WI38 (cell line): ENCODE measurements around the gene PCSK9.

ENCODE experiments used
- H3K4me3 ChIP-seq: 2 replicates; pipeline ENCODE4 v1.5.1; 2011; ENCODE audit warnings: low read depth, mild to moderate bottlenecking, control low read depth, low read length
- CTCF ChIP-seq: IDR thresholded peaks from 2 replicates; pipeline ENCODE4 v1.5.1; 2012; ENCODE audit warnings: low read depth, mild to moderate bottlenecking, control low read depth, low read length

Gene PCSK9

DNA sequence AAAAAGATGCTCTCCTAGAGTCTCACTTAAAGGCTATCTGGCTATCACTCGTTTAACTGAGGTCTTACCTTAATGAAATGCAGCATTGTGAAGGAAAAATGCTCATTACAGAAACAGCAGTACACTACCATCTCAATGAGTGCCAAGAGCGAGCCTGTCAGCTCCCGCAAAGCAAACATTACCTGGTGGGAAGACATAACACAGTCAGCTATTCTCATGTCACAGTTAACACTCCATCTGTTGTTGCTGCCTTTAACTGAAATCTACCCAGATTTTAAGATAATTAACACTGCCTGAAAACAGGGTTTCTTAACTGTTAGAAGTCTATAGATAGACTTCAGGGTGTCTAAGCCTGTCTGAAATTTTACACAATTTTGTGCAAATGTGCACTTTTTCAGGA lies 39.1 kb downstream of the PCSK9 start:
- no peak for TF ChIP-seq CTCF
- H3K4me3 ChIP-seq = no peak overlapping the region

GRCh38 chr1:55079651-55080050 lies 40.3 kb downstream of the PCSK9 start:
- no peak for TF ChIP-seq CTCF
- no peak overlapping the region for H3K4me3 ChIP-seq

DNA sequence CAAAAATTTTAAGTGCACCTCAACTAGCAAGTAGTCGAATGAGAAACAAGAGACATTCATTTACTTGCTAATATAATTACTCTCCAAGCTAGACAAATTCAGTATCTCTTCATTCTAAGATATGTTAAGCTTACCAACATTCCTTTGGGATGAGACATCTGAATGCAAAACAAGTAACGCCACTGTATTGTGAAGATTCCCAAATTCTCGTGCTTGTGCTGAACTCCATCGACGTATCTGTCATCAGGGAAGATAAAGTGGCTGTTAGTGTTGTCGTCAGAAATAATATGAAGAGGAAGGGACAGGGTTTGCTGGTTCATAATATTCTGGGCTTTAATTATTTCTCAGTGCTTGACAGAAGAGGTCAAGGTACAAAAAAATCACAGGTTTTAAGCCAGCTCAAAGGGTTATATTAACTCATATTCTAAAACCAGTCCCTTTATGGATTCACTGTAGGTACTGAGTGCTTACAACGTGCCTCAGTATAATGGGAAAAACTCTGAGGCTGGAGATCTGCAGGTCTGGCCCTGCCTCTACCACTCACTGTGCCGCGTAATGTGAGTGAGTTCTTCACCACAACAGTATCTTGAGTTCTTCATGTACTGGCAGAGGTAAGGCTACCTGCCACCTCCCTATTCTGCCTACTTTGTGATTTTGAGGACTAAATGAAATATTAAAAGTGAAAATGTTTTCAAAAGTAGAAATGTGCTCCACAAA lies 42.0 kb downstream of the PCSK9 start:
- no peak overlapping the region for H3K4me3 ChIP-seq
- no peak for TF ChIP-seq CTCF

DNA sequence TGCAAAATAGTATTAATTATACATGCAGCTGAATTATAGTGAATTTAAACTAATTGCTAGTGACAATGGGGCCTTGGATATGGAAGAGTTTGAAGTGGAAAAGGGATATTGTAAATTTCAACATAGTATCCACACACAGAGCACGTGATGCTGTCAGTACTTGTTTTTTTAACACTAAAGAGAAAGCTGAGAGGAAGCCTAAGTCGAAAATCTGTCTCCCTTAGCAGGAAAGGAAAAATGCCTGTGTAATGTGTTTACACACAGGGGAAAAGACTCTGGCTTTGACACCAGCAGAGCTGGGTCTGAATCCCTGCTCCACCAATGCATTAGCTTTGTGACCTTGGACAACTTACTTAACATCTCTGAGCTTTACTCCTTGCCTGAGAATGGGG lies 42.6 kb downstream of the PCSK9 start:
- no peak for TF ChIP-seq CTCF

GRCh38 chr1:55084257-55084656 lies 44.9 kb downstream of the PCSK9 start:
- H3K4me3 ChIP-seq = no peak overlapping the region
- no peak for TF ChIP-seq CTCF

More for the DNA sequence above, 42.6 kb downstream of the PCSK9 start:
- H3K4me3 ChIP-seq = no peak overlapping the region

DNA sequence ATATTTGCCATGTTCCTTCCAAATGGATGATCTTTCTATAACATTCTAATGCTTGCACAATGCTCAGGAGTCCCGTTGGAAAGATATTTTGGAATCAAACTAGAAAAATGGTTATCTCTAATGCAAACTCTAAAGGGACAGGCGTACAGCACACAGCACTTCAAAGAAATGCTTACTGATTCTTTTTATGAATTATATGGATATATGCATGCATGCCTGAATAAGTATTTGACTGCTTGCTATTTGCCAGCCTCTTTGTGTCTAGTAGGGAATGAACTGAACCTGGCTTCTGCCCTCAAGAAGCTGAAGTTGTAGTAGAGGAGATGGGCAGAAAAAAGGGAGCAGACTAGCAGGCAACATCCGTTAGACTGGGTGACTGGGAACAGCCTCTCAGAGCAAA lies 48.1 kb downstream of the PCSK9 start:
- H3K4me3 ChIP-seq = no peak overlapping the region
- no peak for TF ChIP-seq CTCF

DNA sequence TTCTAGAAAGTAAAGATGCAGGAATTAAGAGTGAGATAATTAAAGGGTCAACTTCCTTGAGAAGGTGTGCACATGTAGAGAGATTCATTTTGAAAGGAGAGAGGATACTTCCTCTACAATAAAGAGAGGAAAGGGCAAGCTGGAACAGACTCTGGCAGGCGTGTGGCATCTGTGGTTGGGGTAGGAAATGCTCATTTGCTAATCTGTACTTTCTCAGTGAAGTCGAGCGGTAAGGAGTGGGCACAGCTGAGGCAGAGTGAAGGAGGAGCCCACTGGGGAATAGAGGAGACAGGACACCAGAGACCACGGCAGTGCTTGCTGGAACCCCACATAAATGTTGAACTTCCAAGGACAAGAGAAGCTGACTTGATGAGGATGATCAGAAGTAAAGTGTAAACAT lies 49.1 kb downstream of the PCSK9 start:
- H3K4me3 ChIP-seq = no peak overlapping the region
- TF ChIP-seq CTCF = no peak
